Body of pancreas (tissue), 4 donors: ENCODE results near the gene PTK7. TPM values are rescaled to one million over a fixed set of nuclear protein-coding genes. Genes with fewer than 3 reads are reported as not detected.
A peak's percentile ranks its signal among the peaks of the same experiment; 100 is the strongest.

Source experiments
- ATAC-seq: fragments of 150-250 bp; one replicate; pipeline ENCODE4 v1.9.1; 2016
- DNase-seq, 4 donors: peaks; one replicate each; pipeline ENCODE4 v3.0.0-alpha.2; 2019
- H3K27ac ChIP-seq, 4 donors: fragments of 200-600 bp; sonication (generic); 1 replicate in 3 of 4; 2 replicates in 1 of 4; pipeline versions ENCODE4 v1.5.1 to v1.6.1; 2016 to 2019; ENCODE audit warnings: mild to moderate bottlenecking in 1 of 4, mixed read lengths in 1 of 4, moderate library complexity in 1 of 4
- H3K27me3 ChIP-seq, 2 donors: fragments of 200-600 bp; sonication (generic); one replicate each; pipeline ENCODE4 v1.6.0; 2016; ENCODE audit warnings: mild to moderate bottlenecking in 1 of 2
- H3K36me3 ChIP-seq, 2 donors: fragments of 200-600 bp; sonication (generic); replicated peaks in 1 of 2; 2 replicates each; pipeline ENCODE4 v1.5.1; 2016; ENCODE audit warnings: low read depth in 2 of 2; ENCODE audit not compliant: insufficient read depth in 1 of 2
- H3K4me1 ChIP-seq: fragments of 200-600 bp; sonication (generic); one replicate; pipeline ENCODE4 v1.6.0; 2016
- H3K4me3 ChIP-seq, 2 donors: fragments of 200-600 bp; sonication (generic); 1 replicate in 1 of 2; 2 replicates in 1 of 2; pipeline ENCODE4 v1.5.1; 2016 to 2019
- H3K9me3 ChIP-seq, 3 donors: fragments of 200-600 bp; sonication (generic); 1 replicate in 2 of 3; 2 replicates in 1 of 3; pipeline ENCODE4 v1.5.1; 2016
- POLR2A ChIP-seq, 3 donors: fragments of 450-650 bp; IDR thresholded peaks; one replicate each; pipeline ENCODE4 v1.6.1; 2016; ENCODE audit warnings: antibody characterized with exemption in 3 of 3, mild to moderate bottlenecking in 2 of 3
- WGBS, 2 donors: methylation state at CpG; one replicate each; pipeline ENCODE4 v1.1.5; 2017; 5-methylcytosine and 5-hydroxymethylcytosine counted together
- intact Hi-C: fragments of 100-400 bp; cut with DNase I; formaldehyde crosslinking; loops from one replicate; pipeline ENCODE4 v1.15.1; 2023
- total RNA-seq, 2 donors: library from RNA; depleted of rRNA; stranded (reverse); fragments of >200 nt; gene quantifications; one replicate each; pipeline ENCODE4 v1.1.0, GENCODE V29; 2016
- TF ChIP-seq, protein P1 (sequence below), 7 experiments: fragments of 450-650 bp in 4 of 7; fragments of 200-600 bp in 3 of 7; sonication (generic) in 3 of 7; IDR thresholded peaks; one replicate each; pipeline ENCODE4 v1.5.1; 2016 to 2019; ENCODE audit warnings: antibody characterized with exemption in 7 of 7

PTK7 gene
- total RNA-seq, 2 donors from 2014 or later = 26.4 to 28.0 TPM

DNA sequence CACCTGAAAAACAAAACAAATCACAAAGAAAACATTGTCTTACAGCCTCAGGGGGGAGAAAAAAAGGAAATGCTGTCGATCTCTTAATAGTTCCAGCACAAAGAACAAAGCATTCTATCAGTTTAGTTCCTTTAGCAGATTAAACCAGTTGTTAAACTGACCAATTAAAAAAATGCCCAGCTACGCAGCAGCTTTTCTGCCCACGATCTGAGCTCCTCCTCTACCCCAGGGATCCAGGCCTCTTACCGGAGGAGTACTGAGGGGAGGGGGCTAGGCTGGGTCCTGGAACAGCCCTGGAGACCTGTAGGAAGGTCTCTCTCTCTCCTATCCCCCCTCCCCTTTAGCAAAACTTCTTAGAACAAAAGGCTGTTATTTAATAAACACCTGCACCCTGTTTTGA lies 13.4 kb downstream of the PTK7 start:
- 36 to 52% methylated on average over 4 of the region's 4 CpGs for WGBS, 2 donors
- Histone ChIP-seq H3K4me1 (peaks cover 20% of the 10 kb centered on the region), H3K27me3 (no peaks in the 10 kb centered on the region), H3K36me3 (no peaks in the 10 kb centered on the region), H3K9me3 (no peaks in the 10 kb centered on the region), H3K4me3 (no peak overlapping the region), H3K27ac (peak overlapping the region; percentile 22 to 80 (median 76))
- DNase-seq (peak in 1 of 4 donors; percentile 14), ATAC-seq (peak; percentile 61)
- intact Hi-C loops = no loop called here
- TF ChIP-seq, protein P1, sequence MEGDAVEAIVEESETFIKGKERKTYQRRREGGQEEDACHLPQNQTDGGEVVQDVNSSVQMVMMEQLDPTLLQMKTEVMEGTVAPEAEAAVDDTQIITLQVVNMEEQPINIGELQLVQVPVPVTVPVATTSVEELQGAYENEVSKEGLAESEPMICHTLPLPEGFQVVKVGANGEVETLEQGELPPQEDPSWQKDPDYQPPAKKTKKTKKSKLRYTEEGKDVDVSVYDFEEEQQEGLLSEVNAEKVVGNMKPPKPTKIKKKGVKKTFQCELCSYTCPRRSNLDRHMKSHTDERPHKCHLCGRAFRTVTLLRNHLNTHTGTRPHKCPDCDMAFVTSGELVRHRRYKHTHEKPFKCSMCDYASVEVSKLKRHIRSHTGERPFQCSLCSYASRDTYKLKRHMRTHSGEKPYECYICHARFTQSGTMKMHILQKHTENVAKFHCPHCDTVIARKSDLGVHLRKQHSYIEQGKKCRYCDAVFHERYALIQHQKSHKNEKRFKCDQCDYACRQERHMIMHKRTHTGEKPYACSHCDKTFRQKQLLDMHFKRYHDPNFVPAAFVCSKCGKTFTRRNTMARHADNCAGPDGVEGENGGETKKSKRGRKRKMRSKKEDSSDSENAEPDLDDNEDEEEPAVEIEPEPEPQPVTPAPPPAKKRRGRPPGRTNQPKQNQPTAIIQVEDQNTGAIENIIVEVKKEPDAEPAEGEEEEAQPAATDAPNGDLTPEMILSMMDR (IDR thresholded peaks at IDR 0.05) = no peak
- TF ChIP-seq POLR2A (IDR thresholded peaks at IDR 0.05) = no peak

DNA sequence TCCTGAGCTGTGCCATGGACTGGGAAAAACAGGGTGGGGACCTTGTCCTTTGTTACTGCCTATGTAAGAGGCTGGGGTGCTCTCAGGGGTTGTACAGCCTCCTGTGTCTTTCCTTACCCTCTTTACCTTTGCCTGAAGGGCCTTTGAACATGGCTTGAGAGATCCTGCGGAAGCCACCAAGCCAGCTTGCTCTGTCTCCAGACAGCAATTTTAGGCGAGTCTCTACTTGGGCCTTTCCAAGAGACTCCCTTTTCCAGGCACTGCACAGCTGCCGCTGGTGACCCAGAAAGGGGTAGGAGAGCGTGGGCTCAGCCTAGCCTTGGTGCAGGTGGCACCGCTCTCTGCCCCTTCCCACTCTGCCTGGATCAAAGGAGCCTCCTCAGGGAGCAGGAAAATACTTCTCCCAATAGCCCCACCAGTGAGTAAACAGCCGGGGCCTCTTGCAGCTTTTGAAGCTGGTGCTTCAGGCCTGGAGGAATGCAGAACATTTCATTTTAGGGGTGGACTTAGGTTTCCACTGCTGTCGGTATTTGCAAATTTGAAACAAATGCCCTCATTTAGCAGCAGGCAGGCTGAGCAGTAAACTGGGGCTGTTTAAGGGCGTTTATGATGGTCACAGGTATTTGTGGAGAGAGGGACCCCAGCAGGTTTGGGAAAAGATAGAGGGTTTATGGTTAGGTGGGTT lies 13.9 kb downstream of the PTK7 start:
- H3K4me3 ChIP-seq = no peak overlapping the region
- ATAC-seq (peak; percentile 23), DNase-seq (no peak)
- no peak for TF ChIP-seq POLR2A (IDR thresholded peaks at IDR 0.05)
- TF ChIP-seq, protein P1 (IDR thresholded peaks at IDR 0.05) = no peak
- no peaks in the 10 kb centered on the region for H3K9me3 ChIP-seq
- peak overlapping the region; percentile 22 to 80 (median 76) for H3K27ac ChIP-seq
- intact Hi-C loops = no loop called here
- peaks cover 20% of the 10 kb centered on the region for H3K4me1 ChIP-seq
- 67 to 68% methylated on average over 7 to 8 of the region's 8 CpGs for WGBS, 2 donors
- no peaks in the 10 kb centered on the region for H3K36me3 ChIP-seq
- H3K27me3 ChIP-seq = no peaks in the 10 kb centered on the region

DNA sequence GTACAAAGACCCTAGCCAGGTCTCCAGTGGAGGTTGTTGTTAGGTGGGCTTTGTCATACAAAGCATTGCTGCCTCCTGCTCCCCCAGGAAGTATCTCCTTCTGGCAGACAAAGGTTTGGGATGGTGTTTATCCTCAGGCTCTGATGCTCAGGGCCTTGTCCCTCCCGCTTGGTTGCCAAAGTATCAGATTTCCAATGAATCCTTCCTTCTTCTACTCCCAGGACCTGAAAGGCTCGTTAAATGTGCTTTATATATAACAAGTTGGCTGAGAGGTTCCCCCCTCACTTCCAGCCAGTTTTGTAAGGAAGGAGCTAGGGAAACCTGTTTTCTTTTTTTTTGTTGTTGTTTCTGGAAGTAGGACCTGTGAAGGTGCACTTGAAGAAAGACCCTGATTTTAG lies 14.4 kb downstream of the PTK7 start:
- Histone ChIP-seq H3K36me3 (no peaks in the 10 kb centered on the region), H3K4me1 (peaks cover 23% of the 10 kb centered on the region), H3K27me3 (no peaks in the 10 kb centered on the region), H3K27ac (peak overlapping the region in 3 of 4 donors; percentile 75 to 80 (median 77)), H3K4me3 (no peak overlapping the region), H3K9me3 (no peaks in the 10 kb centered on the region)
- ATAC-seq (no peak), DNase-seq (no peak)
- TF ChIP-seq POLR2A (IDR thresholded peaks at IDR 0.05) = no peak
- TF ChIP-seq, protein P1 (IDR thresholded peaks at IDR 0.05) = no peak
- WGBS, 2 donors = 50 to 55% methylated on average over 2 of the region's 2 CpGs
- intact Hi-C loops = no loop called here

DNA sequence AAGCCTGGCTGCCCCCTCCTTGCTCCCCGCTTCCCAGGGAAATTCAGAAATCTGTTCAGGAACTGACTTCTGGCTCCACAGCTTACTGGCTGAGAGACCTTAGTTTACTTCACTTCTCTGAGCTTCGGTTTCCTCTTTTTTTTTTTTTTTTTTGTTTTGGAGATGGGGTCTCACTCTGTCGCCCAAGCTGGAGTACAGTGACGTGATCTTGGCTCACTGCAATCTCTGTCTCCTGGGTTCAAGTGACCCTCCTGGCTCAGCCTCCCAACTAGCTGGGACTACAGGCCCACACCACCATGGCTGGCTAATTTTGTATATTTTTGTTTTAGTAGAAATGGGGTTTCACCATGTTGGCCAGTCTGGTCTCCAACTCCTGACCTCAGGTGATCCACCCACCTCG lies 14.9 kb downstream of the PTK7 start:
- H3K4me1 ChIP-seq = peaks cover 27% of the 10 kb centered on the region
- intact Hi-C loops = no loop called here
- no peak for DNase-seq
- no peaks in the 10 kb centered on the region for H3K27me3 ChIP-seq
- WGBS, 2 donors = 70 to 80% methylated on average over 5 of the region's 5 CpGs
- peak overlapping the region in 3 of 4 donors; percentile 75 to 80 (median 77) for H3K27ac ChIP-seq
- ATAC-seq = no peak
- TF ChIP-seq, protein P1 (IDR thresholded peaks at IDR 0.05) = no peak
- no peak for TF ChIP-seq POLR2A (IDR thresholded peaks at IDR 0.05)
- H3K9me3 ChIP-seq = no peaks in the 10 kb centered on the region
- no peak overlapping the region for H3K4me3 ChIP-seq
- H3K36me3 ChIP-seq = no peaks in the 10 kb centered on the region
